Activated B cell treated with CpG ODN at 0.5 μM for 24 hours (primary cell): Measurements from ENCODE around the gene CENPP. TPM values are rescaled to one million over a fixed set of nuclear protein-coding genes. Genes with fewer than 3 reads are reported as not detected.

Source experiments
- ATAC-seq: fragments of 200-7000 bp; cut with Tn5 transposase; one replicate; pipeline ENCODE4 v1.10.0; 2021; ENCODE audit warnings: low read depth, mild to moderate bottlenecking, moderate library complexity
- CTCF ChIA-PET: fragments of 350-600 bp; sonication (Branson Sonifier 250); formaldehyde crosslinking; loops from one replicate; lab custom pipeline; 2021; ENCODE audit warnings: antibody characterized with exemption; lab: Charles Lee
- POLR2A ChIA-PET: fragments of 350-600 bp; sonication (Branson Sonifier 250); formaldehyde crosslinking; loops from one replicate; lab custom pipeline; 2021; ENCODE audit warnings: antibody characterized with exemption; lab: Charles Lee
- DNase-seq: peaks from one replicate; pipeline ENCODE4 v3.0.0; 2022
- H3K27ac Mint-ChIP-seq: one replicate; pipeline ENCODE4 v1.8.0; 2020; ENCODE audit warnings: mixed read lengths
- H3K27me3 Mint-ChIP-seq: one replicate; pipeline ENCODE4 v1.8.0; 2021; ENCODE audit warnings: mixed read lengths
- H3K36me3 Mint-ChIP-seq: one replicate; pipeline ENCODE4 v1.8.0; 2021; ENCODE audit warnings: low read depth, mixed read lengths
- H3K4me1 Mint-ChIP-seq: one replicate; pipeline ENCODE4 v1.8.0; 2021; ENCODE audit warnings: mixed read lengths
- H3K4me3 Mint-ChIP-seq: one replicate; pipeline ENCODE4 v1.8.0; 2020; ENCODE audit warnings: mild to moderate bottlenecking, mixed read lengths
- H3K9me3 Mint-ChIP-seq: one replicate; pipeline ENCODE4 v1.8.0; 2020; ENCODE audit warnings: mixed read lengths
- CTCF ChIP-seq: fragments of 200-600 bp; IDR thresholded peaks from one replicate; pipeline ENCODE4 v1.8.0; 2022; ENCODE audit warnings: antibody characterized with exemption, mild to moderate bottlenecking
- intact Hi-C: fragments of 100-400 bp; cut with micrococcal nuclease; formaldehyde crosslinking; loops from one replicate; pipeline ENCODE4 v1.15.1; 2024
- total RNA-seq: library from RNA; stranded (reverse); gene quantifications from 2 replicates; pipeline ENCODE4 v1.2.3, GENCODE V29; 2022

CENPP gene
- total RNA-seq, 1 donor from 2014 or later: 5.7 TPM

GRCh38 chr9:92444841-92445240, 119.1 kb downstream of the CENPP start:
- H3K27ac Mint-ChIP-seq: no peak overlapping the region
- no peak overlapping the region for H3K4me3 Mint-ChIP-seq
- ATAC-seq: no peak
- ChIA-PET CTCF (no interaction called here), POLR2A (no interaction called here)
- TF ChIP-seq CTCF: no peak
- no peaks in the 10 kb centered on the region for H3K36me3 Mint-ChIP-seq
- H3K9me3 Mint-ChIP-seq: no peaks in the 10 kb centered on the region
- H3K27me3 Mint-ChIP-seq: no peaks in the 10 kb centered on the region
- intact Hi-C loops: no loop called here
- H3K4me1 Mint-ChIP-seq: no peaks in the 10 kb centered on the region
- DNase-seq: no peak

- Mint-ChIP-seq H3K27ac (no peak overlapping the region), H3K9me3 (no peaks in the 10 kb centered on the region), H3K4me1 (no peaks in the 10 kb centered on the region), H3K27me3 (no peaks in the 10 kb centered on the region), H3K4me3 (no peak overlapping the region), H3K36me3 (no peaks in the 10 kb centered on the region)
- TF ChIP-seq CTCF: no peak
- ATAC-seq: no peak
- intact Hi-C loops: no loop called here
- POLR2A ChIA-PET: no interaction called here
- no peak for DNase-seq
- CTCF ChIA-PET: no interaction called here
These were observed 120.8 kb downstream of the CENPP start for GRCh38 chr9:92446536-92446935.

GRCh38 chr9:92455217-92455616, 129.5 kb downstream of the CENPP start:
- ATAC-seq (no peak), DNase-seq (no peak)
- ChIA-PET POLR2A (no interaction called here), CTCF (no interaction called here)
- Mint-ChIP-seq H3K27ac (no peak overlapping the region), H3K9me3 (no peaks in the 10 kb centered on the region), H3K4me3 (no peak overlapping the region), H3K4me1 (no peaks in the 10 kb centered on the region), H3K27me3 (no peaks in the 10 kb centered on the region), H3K36me3 (no peaks in the 10 kb centered on the region)
- intact Hi-C loops: no loop called here
- TF ChIP-seq CTCF: no peak

GRCh38 chr9:92457576-92457975, 131.8 kb downstream of the CENPP start:
- Mint-ChIP-seq H3K4me3 (no peak overlapping the region), H3K27me3 (no peaks in the 10 kb centered on the region), H3K27ac (no peak overlapping the region), H3K4me1 (no peaks in the 10 kb centered on the region), H3K36me3 (no peaks in the 10 kb centered on the region), H3K9me3 (no peaks in the 10 kb centered on the region)
- ATAC-seq (no peak), DNase-seq (no peak)
- ChIA-PET CTCF (no interaction called here), POLR2A (no interaction called here)
- intact Hi-C loops: no loop called here
- no peak for TF ChIP-seq CTCF

- DNase-seq (no peak), ATAC-seq (no peak)
- no peak overlapping the region for H3K27ac Mint-ChIP-seq
- no peaks in the 10 kb centered on the region for H3K27me3 Mint-ChIP-seq
- intact Hi-C loops: no loop called here
- H3K9me3 Mint-ChIP-seq: no peaks in the 10 kb centered on the region
- POLR2A ChIA-PET: interaction anchor here (0.5 kb wide), 1 partner anchor 34 kb away, joined by 3 read pairs; no protein-coding TSS in a partner anchor
- no peak for TF ChIP-seq CTCF
- no peaks in the 10 kb centered on the region for H3K4me1 Mint-ChIP-seq
- CTCF ChIA-PET: no interaction called here
- H3K4me3 Mint-ChIP-seq: no peak overlapping the region
- no peaks in the 10 kb centered on the region for H3K36me3 Mint-ChIP-seq
These were observed 137.6 kb downstream of the CENPP start for GRCh38 chr9:92463387-92463786.
